NCI-H2107 treated with DMSO at 0.1 percent for 48 hours (cell line): Measurements from ENCODE around the gene OR10G6.
"Not testable (repeated sequence)": the region's sequence is repeated elsewhere in the genome, so short reads cannot be mapped to it uniquely, and the experiment has no call there.

Experiments used
- DNase-seq: peaks from one replicate; lab custom pipeline; 2025; ENCODE audit not compliant: unreplicated experiment; lab: John Stamatoyannopoulos, UW

Gene OR10G6, protein sequence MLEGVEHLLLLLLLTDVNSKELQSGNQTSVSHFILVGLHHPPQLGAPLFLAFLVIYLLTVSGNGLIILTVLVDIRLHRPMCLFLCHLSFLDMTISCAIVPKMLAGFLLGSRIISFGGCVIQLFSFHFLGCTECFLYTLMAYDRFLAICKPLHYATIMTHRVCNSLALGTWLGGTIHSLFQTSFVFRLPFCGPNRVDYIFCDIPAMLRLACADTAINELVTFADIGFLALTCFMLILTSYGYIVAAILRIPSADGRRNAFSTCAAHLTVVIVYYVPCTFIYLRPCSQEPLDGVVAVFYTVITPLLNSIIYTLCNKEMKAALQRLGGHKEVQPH

DNA sequence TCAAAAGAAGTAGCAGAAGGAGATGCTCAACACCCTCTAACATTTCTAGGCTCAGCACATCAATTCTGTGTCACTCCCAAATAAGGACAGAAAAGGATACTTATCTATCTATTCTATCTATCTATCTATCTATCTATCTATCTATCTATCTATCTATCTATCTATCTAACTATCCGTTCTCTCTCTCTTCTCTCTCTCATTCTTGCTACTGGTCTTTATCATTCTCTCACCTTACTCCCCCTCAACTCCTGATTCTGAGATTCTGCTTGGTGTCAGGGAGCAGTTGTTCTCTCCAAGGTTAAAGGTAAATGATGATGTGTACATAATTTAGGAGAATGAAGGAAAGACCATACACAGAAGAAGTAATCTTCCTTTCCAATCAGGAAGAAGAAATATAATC is at the start of gene OR10G6:
OR10G6 (minus strand) TSS at position 43 of the 400 bp plus-strand sequence; CDS start at position 43, 0 bp downstream.
- DNase-seq: no peak

DNA sequence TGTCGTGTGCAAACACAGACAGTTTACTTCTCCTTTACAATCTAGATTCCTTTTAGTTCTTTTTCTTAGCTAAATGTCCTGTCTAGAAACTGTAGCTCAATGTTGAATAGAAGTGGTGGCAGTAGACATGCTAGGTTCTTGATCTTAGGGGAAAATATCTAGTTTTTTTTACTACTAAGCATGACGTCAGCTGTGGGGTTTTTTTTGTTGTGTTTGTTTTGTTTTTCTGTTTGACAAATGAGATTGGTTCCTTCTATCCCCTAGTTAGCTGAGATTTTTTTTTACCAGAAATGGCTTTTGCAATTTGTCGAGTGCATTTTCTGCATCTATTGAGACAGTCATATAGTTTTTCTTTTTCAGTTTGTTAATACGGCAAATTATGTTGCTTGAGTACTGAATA is 48.5 kb upstream of the OR10G6 start:
- no peak for DNase-seq

DNA sequence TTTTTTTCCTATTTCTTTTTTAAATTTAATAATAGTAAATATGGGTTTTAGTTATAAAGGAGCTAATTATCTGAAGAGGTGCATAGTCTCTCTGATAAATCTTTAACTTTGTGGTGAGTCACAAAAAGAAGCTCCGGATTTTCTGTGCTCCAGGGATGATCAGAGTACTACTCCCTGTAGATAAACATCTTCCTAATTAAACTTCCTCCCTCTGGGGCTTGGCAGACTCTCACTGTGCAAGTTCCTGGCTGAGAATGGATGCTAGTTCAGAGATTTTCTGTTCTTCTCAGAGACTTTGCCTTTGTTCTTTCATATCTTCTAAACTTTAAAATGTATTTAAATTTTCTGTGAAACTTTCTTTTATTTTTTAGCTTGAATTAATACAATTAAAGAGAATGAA is 46.3 kb upstream of the OR10G6 start, which contains the start of gene OR10G7:
OR10G7 (minus strand) TSS at position 72 of the 400 bp plus-strand sequence. CDS start 2,324 bp downstream, outside the sequence.
- no peak for DNase-seq

DNA sequence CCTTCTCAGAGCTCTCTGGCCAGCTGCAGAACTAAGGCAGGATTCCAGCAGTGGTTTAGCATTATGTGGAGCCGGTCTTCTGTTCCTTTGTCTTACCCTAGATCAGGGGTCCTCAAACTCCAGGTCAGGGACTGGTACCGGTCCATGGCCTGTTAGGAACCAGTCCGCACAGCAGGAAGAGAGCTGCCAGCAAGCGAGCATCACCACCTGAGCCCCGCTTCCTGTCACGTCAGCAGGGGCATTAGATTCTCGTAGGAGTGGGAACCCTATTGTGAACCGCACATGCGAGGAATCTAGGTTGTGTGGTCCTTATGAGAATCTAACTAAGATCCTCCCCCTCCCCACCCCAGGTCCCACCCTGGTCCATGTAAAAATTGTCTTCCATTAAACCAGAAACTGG is 44.6 kb upstream of the OR10G6 start:
- DNase-seq: no peak

DNA sequence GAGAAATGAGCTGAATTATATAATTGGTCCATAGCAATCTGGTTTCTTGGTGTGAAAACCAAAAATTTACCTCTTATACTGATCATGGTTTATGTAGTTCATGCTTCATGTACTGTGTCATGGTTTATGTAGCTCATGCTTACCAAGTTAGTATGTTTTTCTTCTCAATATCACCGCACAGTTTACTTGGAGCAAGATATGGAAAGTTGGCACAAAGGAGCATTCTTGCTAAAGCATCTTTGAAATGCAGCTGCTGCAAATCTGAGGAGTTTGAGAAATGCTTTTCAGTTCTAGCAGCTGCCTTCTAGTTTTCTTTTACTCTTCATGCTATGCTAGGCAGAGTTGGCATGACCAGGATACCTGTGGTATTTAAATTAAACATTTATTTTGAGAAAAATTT is 41.7 kb upstream of the OR10G6 start:
- no peak for DNase-seq

DNA sequence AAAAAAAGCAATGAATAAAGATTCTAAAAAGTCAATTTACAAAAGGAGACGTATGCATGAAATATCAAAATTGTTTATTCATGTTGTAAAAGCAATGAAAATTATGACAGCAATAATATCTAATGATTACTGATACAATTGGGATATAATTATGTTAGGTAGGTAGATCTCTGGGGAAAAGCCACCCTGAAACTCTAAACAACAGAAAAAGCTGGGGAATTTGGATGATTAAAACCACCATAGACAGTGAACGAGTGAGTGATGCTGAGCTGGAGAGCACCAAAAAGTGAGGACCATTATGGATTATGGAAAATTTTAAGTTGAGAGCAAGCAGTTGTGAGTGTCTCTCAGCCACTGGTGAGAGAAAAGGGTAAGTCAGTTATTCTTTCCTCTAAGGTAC is 31.5 kb upstream of the OR10G6 start, which contains the start of gene OR10G8:
OR10G8 (plus strand) TSS at position 301 of the 400 bp plus-strand sequence. CDS start 2,825 bp downstream, outside the sequence.
- no peak for DNase-seq

DNA sequence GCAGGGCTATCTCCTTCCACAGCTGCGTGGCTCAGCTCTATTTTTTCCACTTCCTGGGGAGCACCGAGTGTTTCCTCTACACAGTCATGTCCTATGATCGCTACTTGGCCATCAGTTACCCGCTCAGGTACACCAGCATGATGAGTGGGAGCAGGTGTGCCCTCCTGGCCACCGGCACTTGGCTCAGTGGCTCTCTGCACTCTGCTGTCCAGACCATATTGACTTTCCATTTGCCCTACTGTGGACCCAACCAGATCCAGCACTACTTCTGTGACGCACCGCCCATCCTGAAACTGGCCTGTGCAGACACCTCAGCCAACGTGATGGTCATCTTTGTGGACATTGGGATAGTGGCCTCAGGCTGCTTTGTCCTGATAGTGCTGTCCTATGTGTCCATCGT is 20.9 kb upstream of the OR10G6 start:
- DNase-seq: not testable (repeated sequence)

DNA sequence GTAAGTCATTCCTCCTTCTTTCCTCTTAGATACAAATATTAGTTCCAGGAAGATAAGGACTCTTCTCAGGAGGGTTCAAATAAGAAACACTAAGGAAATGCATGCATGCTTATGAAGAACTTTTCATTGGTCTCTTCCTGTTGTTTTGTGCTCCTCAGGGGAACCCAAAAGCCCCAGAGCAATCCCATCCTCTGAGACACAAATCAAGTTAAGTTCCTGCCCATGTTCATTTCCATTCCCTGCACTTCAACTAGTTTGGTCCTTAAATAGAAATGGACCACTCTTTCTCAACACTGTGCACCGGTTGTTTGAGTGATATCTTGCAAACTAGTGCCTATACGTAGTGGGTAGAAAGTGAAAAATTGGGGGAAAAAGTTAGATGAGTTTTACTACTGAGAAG is 17.7 kb upstream of the OR10G6 start, which contains the start of gene OR10G4:
OR10G4 (plus strand) TSS at position 301 of the 400 bp plus-strand sequence. CDS start 2,578 bp downstream, outside the sequence.
- no peak for DNase-seq

DNA sequence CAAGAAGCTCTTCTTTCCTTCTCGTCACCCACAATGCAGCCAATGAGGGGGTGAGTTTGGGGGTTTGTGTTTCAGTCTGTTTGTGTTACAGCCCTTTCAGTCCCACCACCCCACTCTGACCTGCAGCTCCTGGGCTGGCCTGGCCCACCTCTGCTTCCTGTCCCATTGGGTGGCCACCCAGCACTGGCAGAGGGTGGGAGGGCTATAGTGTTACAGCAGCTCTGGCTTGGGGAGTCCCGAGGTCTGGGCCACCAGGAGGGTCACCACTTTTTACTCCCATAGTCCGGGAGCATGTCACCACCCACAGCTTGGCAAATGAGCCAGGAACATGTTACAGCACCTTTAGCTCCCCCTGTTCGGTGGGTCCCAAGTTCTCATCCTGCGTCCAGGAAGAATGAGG is 15.7 kb downstream of the OR10G6 start:
- DNase-seq: no peak

DNA sequence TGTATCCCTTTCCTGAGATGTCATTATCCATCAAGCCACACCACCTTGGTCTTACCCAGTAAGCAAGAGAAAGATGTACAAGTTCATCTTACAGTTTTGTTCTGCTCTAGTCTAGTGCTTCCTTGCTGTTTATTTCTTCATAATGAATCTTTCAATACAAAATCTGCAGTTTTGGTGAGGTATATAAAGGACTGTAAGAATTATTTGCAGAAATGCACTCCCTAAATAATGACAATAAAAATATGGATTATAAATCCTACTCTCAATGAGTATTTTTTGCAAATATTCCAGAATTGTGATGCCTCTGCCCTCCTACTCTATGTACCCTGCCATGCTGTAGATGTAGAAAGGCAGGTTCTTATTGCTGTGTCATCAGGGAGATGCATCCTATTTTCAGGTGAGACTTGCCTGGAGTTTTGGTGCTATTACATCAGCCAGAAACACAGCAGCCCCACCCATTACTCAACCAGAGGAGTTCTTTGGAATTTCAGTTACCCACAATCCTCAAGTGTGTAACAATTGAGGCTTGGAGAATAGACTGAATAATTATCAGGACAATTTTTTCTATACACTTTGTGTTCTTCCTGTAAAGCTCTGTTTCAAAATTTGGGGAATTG is 17.1 kb downstream of the OR10G6 start, which contains the start of gene OR10S1:
OR10S1 (minus strand) TSS at position 51 of the 617 bp plus-strand sequence. CDS start 117 bp downstream, outside the sequence.
- no peak for DNase-seq

DNA sequence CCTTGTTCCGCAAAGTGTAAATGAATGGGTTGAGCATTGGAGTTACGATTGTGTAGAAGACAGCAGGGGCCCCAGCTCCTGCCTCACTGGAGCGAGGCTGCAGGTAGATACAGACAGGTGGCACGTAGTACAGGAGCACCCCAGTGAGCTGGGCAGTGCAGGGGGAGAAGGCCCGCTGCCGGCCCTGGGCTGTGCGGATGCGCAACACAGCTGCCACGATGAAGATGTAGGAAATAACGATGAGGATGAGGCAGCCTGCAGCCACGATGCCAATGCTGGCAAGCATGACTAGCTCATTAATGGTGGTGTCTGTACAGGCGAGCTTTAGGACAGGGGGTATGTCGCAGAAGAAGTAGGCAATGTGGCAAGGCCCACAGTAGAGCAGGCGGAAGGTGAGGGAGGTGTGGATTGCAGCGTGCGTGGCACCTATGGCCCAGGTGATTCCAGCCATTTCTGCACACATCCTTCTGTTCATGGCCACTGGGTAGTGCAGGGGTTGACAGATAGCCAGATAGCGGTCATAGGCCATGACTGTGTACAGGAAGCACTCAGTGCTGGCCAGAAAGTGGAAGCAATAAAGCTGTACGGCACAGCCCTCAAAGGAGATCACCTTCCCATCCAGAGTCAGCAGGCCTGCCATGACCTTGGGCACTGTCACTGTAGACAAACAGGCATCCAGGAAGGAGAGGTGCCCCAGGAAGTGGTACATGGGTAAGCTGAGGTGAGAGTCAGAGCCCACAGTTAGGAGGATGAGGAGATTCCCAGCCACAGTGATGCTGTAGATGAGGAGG is 18.0 kb downstream of the OR10G6 start:
- no peak for DNase-seq

DNA sequence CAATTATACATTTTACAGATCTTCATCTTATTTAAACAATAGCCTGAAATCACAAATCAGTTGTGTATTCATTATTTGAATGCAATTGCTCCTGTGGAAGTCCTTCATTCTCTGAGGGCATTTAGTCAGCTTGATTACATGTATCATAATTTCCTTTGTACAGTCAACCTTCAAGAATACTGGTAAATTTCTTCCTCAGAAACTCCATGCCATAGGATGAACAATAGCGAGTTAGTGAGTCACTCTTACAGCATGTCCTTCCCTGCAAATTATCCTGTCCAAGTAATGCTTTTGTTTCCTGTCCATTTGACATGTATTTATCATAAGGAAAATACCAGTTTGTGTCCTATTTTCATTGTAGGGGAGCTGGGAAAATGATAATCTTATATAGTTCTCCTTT is 21.1 kb downstream of the OR10G6 start:
- no peak for DNase-seq

DNA sequence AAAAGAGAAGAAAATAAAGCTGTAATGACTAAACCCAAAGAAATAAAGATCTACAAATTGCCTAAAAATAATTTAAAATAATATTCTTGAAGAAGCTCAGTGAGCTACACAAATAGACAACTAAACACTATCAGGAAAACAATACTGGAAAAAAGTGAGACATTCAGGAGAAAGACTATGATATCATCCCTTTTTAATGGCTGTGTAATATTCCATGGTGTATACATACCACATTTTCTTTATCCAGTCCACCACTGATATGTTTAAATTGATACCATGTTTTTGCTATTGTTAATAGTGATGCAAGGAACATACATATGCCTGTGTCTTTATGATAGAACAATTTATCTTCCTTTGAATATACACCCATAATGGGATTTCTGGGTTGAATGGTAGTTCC is 38.2 kb downstream of the OR10G6 start:
- no peak for DNase-seq

DNA sequence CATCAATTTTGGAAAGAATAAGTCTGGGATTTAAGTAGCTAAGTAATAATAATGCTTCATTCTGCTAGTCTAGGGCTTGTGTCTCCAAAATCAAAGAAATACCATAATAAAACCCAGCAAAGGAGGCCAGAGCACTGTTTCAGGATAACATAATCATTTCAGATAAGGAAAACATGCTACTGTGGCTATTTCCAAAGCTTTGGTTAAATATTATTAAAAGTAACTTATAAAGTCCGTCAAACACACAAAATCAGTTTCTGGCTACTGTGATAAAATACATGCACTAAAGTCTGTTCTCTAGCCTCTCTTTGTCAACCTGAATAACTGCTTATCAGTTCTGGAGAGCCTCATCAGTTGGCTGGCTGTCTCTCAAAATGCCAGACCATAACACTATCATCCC is 49.8 kb downstream of the OR10G6 start:
- no peak for DNase-seq
